ENCODE measurements around the gene DPEP1. TPM values are rescaled to one million over a fixed set of nuclear protein-coding genes. Genes with fewer than 3 reads are reported as not detected.

DPEP1 gene
- total RNA-seq, 1 experiment from 2014 or later: 1.1 TPM

- Histone ChIP-seq H3K4me1 (ENCODE audit: insufficient read depth, low read length) (no peaks in the 10 kb centered on the region), H3K9me3 (ENCODE audit: control insufficient read depth, low read depth, low read length) (no peaks in the 10 kb centered on the region), H3K9ac (ENCODE audit: extremely low read depth, insufficient read length, low read length) (no peak overlapping the region), H2AK5ac (ENCODE audit: insufficient read length, low read length) (no peak overlapping the region), H4K8ac (replicated peaks; ENCODE audit: insufficient read length, low read depth, low read length) (no peak overlapping the region), H2BK12ac (ENCODE audit: insufficient read length, low read depth, low read length) (no peak overlapping the region), H3K14ac (ENCODE audit: insufficient read depth, low read length) (no peak overlapping the region), H2AFZ (ENCODE audit: low read length) (no peak overlapping the region), H4K5ac (ENCODE audit: insufficient read length, low read depth, low read length) (no peak overlapping the region), H3K23me2 (ENCODE audit: insufficient read length, low read depth, low read length, poor library complexity, severe bottlenecking) (no peaks in the 10 kb centered on the region), H3K79me1 (ENCODE audit: insufficient read depth, low read depth, low read length, poor library complexity, severe bottlenecking) (no peaks in the 10 kb centered on the region), H4K91ac (ENCODE audit: insufficient read length, low read depth, low read length) (no peak overlapping the region), H3K18ac (ENCODE audit: insufficient read length, low read depth, low read length) (no peak overlapping the region), H3K4me2 (ENCODE audit: insufficient read depth, insufficient read length, low read length) (no peak overlapping the region), H2BK20ac (ENCODE audit: low read depth, low read length, poor library complexity, severe bottlenecking) (no peak overlapping the region), H2BK120ac (ENCODE audit: low read depth, low read length, poor library complexity, severe bottlenecking) (no peak overlapping the region), H4K20me1 (ENCODE audit: control insufficient read depth, insufficient read depth, insufficient read length) (no peaks in the 10 kb centered on the region), H3K27ac (ENCODE audit: insufficient read length, low read depth, low read length) (no peak overlapping the region), H3K23ac (ENCODE audit: insufficient read length, low read depth, low read length) (no peak overlapping the region), H3K4ac (ENCODE audit: low read depth, low read length) (no peak overlapping the region), H2BK15ac (ENCODE audit: low read depth, low read length) (no peak overlapping the region), H2BK5ac (ENCODE audit: insufficient read length, low read length) (no peak overlapping the region), H3K27me3 (ENCODE audit: insufficient read depth, low read length) (no peaks in the 10 kb centered on the region), H3K56ac (ENCODE audit: insufficient read length, low read depth, low read length) (no peak overlapping the region), H3T11ph (ENCODE audit: low read length) (no peak overlapping the region), H3K79me2 (ENCODE audit: insufficient read depth, low read length) (no peaks in the 10 kb centered on the region)
- Mint-ChIP-seq H3K27me3 (ENCODE audit: low read depth) (peaks cover 7% of the 10 kb centered on the region), H3K4me1 (peaks cover 5% of the 10 kb centered on the region in 2 experiments; a peak in 3 of 4 replicates), H3K36me3 (ENCODE audit: insufficient read depth in 1 of 3, low read depth in 3 of 3) (peaks cover 11 to 45% (median 43%) of the 10 kb centered on the region in 3 experiments; a peak in 6 of 7 replicates), H3K27ac (no peak overlapping the region), H3K4me3 (no peak overlapping the region), H3K9me3 (no peaks in the 10 kb centered on the region)
- WGBS (ENCODE audit: extremely low coverage, insufficient read length, low lambda C conversion rate): no CpG with 5 or more reads among the region's 22 CpGs
- DNase-seq: no peak
- TF ChIP-seq CTCF (conservative IDR thresholded peaks at IDR 0.05): no peak
Observed at GRCh38 chr16:89646270-89646669, 32.8 kb downstream of the DPEP1 start.

All from H9 (cell line).